HUES64 (cell line): ENCODE data around the gene CTNNBIP1.
A peak's percentile ranks its signal among the peaks of the same experiment; 100 is the strongest.

Experiments used
- H3K27ac ChIP-seq: 2 replicates; pipeline ENCODE4 v1.7.0; 2013; ENCODE audit warnings: low read depth, low read length, inconsistent platforms
- H3K27me3 ChIP-seq: 2 replicates; pipeline ENCODE4 v1.6.1; 2013; ENCODE audit warnings: mild to moderate bottlenecking, low read length; ENCODE audit not compliant: insufficient read depth
- H3K36me3 ChIP-seq: 2 replicates; pipeline ENCODE4 v1.6.1; 2013; ENCODE audit warnings: mild to moderate bottlenecking, low read length; ENCODE audit not compliant: insufficient read depth
- H3K4me1 ChIP-seq: 2 replicates; pipeline ENCODE4 v1.6.1; 2013; ENCODE audit warnings: mild to moderate bottlenecking, low read length, moderate library complexity; ENCODE audit not compliant: insufficient read depth
- H3K4me3 ChIP-seq: 2 replicates; pipeline ENCODE4 v1.5.1; 2013; ENCODE audit warnings: mild to moderate bottlenecking, low read length, moderate library complexity
- H3K9ac ChIP-seq: 2 replicates; pipeline ENCODE4 v1.6.1; 2013; ENCODE audit warnings: mild to moderate bottlenecking, low read depth, low read length
- H3K9me3 ChIP-seq: 2 replicates; pipeline ENCODE4 v1.6.1; 2013; ENCODE audit warnings: low read depth, low read length; ENCODE audit not compliant: insufficient read depth
- WGBS: fragments of 150-250, 120-280 bp; methylation state at CpG from one replicate; pipeline ENCODE4 v1.1.7; 2013; ENCODE audit warnings: missing lambda C conversion rate; 5-methylcytosine and 5-hydroxymethylcytosine counted together

CTNNBIP1 gene

DNA sequence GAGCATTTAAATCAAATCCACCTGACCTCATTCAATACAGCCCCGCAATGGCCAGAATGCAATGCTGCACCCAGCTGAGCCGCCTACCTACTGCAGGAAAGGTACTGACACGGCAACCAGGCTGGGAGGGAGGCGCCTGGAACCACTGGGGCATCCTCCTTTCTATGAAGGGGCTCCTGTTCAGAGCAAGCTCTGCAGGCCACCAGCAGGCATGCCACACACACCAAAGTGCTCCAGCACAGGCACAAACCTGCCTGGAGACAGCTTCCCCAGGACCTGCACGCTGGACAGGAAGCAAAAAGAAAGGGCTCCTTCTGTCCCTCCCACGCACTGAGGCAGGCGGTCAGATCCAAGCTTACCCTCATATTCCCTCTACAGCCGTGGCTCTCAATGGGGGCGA, 21.2 kb downstream of the CTNNBIP1 start:
- Histone ChIP-seq H3K27me3 (no peaks in the 10 kb centered on the region), H3K9me3 (no peaks in the 10 kb centered on the region), H3K9ac (peak overlapping the region; percentile 22; the same call in 1 of the 2 replicates), H3K4me1 (peaks cover 39% of the 10 kb centered on the region), H3K27ac (peak overlapping the region; percentile 7; the same call in 1 of the 2 replicates), H3K36me3 (0 out of 2 replicates have a peak, but pooled peaks cover 5% of the 10 kb centered on the region), H3K4me3 (no peak overlapping the region)
- WGBS: 88% methylated on average over 9 of the region's 9 CpGs

DNA sequence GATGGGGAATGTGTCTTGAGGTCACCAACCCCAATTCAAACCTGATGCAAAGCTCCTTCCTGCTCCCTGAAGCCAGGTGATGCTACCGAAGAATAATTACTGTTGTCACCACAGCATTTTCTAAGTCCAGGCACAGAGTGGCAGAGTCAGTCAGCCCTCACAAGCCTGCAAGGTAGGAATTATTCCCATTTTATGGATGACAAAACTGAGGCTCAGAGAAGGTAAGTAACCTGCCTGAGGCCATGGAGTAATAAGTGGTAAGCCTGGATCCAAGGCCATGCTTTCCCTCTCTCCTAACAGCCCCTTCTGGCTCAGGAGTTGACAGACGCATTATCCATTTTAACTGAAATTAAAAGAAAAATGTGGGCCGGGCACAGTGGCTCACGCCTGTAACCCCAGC, 23.0 kb downstream of the CTNNBIP1 start:
- no peak overlapping the region for H3K4me3 ChIP-seq
- WGBS: 96% methylated on average over 4 of the region's 4 CpGs
- peaks cover 33% of the 10 kb centered on the region for H3K4me1 ChIP-seq

DNA sequence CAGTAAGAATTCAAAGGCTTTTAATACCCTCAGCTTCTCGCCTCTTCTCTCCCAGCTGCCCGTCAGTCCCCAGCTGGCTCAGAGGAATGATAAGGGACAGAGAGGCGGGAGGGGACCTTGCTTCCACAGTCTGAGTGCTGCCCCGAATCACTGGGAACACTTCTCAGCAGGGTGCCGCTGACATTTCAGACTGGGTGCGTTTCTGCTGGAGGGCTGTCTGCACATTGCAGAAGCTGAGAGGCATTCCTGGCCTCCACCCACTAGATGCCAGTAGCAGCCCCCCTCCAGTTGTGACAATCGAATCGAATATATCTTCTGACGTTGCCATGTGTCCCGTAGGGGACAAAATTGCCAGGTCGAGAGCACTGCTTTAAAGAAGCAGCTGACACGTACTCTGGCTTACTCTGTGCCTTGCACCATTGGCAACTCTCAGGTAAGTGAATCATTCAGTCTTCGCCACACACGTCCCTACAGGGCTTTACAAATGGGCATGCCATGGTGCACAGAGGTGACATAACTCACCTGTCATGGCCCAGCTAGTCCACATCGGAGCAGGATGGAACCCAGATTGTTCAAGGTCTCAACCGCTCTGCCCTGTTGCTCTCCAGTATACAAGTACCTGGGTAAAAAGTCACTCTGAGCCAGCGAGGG, 23.9 kb downstream of the CTNNBIP1 start:
- H3K4me3 ChIP-seq: no peak overlapping the region
- H3K27ac ChIP-seq: peak overlapping the region; percentile 5; the same call in 1 of the 2 replicates
- H3K27me3 ChIP-seq: no peaks in the 10 kb centered on the region
- H3K36me3 ChIP-seq: 0 out of 2 replicates have a peak, but pooled peaks cover 5% of the 10 kb centered on the region
- peaks cover 30% of the 10 kb centered on the region for H3K4me1 ChIP-seq
- no peaks in the 10 kb centered on the region for H3K9me3 ChIP-seq
- WGBS: 83% methylated on average over 17 of the region's 17 CpGs
- H3K9ac ChIP-seq: no peak overlapping the region

More for the DNA sequence above, 23.0 kb downstream of the CTNNBIP1 start:
- Histone ChIP-seq H3K27me3 (no peaks in the 10 kb centered on the region), H3K36me3 (0 out of 2 replicates have a peak, but pooled peaks cover 5% of the 10 kb centered on the region), H3K9me3 (no peaks in the 10 kb centered on the region), H3K9ac (no peak overlapping the region), H3K27ac (no peak overlapping the region)

DNA sequence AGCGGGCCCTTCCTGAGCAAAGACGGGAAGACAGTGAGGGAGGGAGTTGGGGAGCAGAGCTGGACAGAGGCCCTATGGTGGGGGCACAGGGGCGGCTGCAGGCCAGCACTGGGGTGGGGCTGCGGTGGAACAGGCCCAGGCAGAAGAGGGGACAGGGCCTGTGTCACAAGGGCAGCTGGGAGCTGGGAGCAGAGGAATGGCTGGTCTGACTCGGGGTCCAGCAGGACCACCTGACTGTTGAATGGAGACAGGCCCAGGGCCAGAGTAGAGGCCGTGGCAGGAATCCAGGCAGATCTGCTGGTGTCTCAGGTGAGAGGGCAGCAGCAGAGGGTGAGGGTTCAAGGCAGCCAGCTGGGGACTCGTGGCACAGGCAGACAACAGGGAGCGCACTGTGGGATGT, 25.3 kb downstream of the CTNNBIP1 start:
- Histone ChIP-seq H3K4me3 (no peak overlapping the region), H3K4me1 (peaks cover 15% of the 10 kb centered on the region; the same call in 1 of the 2 replicates), H3K9me3 (no peaks in the 10 kb centered on the region), H3K9ac (peak overlapping the region; percentile 12; the same call in 1 of the 2 replicates), H3K27ac (no peak overlapping the region), H3K36me3 (0 out of 2 replicates have a peak, but pooled peaks cover 5% of the 10 kb centered on the region), H3K27me3 (no peaks in the 10 kb centered on the region)
- WGBS: 93% methylated on average over 8 of the region's 8 CpGs

DNA sequence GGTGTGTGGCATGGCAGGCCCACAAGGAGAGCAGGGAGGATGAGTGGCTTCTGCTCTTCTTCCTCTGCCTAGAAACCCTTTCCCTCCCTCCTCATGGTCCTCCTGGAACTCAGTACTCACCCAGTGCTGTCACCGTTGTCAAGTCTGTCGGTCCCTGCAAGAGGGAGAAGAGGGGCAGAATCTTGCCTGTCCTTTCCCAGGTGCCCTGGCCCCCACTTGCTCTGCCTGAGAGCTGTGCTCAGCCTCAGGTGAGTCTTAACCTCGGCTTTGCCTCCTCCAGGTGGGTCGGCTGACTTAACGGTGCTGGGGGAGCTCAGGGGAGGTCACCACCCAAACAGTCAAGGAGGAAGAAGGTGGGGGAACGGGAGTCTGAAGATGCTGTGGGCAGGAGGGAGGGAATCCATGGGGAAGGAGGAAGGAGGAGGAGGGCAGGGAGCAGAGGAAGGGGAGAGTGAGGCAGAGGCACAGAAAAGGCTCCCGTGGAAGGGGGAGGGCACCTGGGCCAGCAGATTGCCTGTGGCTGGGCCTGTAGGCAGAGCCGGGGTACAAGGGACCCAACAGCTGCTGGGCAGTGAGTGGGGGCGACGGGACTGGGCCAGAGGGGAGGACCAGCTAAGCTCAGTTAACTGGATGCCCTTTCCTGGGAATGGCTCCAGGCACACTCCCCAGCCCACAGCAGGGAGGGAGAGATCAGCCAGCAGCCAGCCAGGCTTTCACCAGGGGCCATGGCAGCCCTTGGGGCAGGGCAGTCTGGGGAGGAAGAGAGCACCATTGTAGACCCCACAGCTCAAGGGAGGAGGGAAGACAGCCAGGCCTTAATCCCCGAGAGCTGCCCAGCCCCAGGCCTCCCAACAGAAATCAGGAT, 26.3 kb downstream of the CTNNBIP1 start:
- Histone ChIP-seq H3K27me3 (no peaks in the 10 kb centered on the region), H3K9ac (no peak overlapping the region; the same call in 1 of the 2 replicates), H3K27ac (no peak overlapping the region), H3K36me3 (no peaks in the 10 kb centered on the region), H3K4me3 (no peak overlapping the region), H3K4me1 (peaks cover 11% of the 10 kb centered on the region; the same call in 1 of the 2 replicates), H3K9me3 (no peaks in the 10 kb centered on the region)
- 83% methylated on average over 11 of the region's 11 CpGs for WGBS

DNA sequence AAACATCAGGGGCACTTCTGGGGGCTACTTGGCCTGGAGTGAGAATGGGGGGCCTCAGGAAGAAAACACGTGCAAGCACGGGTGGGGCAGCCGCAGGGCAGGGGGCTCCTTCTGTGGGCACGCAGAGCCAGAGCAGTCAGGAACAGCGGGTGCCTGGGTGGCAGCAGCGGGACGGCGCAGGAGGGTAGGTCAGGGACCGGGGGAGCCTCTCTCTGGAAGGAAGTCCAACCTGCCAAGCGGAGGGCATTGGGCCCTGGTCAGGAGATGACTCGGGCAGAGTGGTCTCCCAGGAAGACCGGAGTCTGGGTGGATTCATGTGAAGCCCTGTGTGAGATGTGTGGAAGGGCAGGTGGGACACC, 27.1 kb downstream of the CTNNBIP1 start:
- Histone ChIP-seq H3K9ac (no peak overlapping the region), H3K4me3 (no peak overlapping the region), H3K36me3 (no peaks in the 10 kb centered on the region), H3K27ac (no peak overlapping the region), H3K27me3 (no peaks in the 10 kb centered on the region), H3K4me1 (peaks cover 8% of the 10 kb centered on the region; the same call in 1 of the 2 replicates), H3K9me3 (no peaks in the 10 kb centered on the region)
- 96% methylated on average over 12 of the region's 12 CpGs for whole genome bisulfite sequencing

DNA sequence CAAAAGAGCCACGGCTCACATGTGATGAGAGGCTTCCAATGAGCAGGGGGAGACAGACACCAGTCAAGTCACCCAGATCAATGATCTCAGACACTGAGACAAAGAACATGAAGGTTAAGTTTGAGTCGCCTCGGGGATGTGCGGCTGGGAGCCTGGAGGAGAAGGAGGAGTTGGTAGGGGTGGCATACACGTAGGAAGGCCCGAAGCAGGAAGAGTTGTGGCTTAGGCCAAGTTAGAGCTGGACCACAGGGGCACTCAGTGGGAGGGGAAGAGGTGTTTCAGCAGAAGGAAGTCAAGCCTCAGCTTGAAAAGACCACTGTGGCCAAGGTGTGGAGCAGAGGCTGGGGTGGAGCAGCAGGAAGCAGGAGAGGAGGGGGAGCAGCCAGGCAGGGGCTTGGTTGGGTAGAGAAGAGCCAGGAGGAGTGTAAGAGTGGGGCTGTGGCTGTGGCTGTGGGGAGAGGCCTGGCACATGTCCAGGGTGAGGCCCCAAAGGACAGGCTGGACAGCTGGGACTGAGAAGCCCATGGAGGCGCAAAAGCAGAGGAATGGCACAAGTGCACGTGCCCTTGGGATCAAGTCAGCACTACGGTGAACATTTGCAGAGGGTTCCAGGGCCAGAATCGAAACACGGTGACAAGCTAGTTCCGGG, 27.6 kb downstream of the CTNNBIP1 start:
- no peak overlapping the region for H3K4me3 ChIP-seq

DNA sequence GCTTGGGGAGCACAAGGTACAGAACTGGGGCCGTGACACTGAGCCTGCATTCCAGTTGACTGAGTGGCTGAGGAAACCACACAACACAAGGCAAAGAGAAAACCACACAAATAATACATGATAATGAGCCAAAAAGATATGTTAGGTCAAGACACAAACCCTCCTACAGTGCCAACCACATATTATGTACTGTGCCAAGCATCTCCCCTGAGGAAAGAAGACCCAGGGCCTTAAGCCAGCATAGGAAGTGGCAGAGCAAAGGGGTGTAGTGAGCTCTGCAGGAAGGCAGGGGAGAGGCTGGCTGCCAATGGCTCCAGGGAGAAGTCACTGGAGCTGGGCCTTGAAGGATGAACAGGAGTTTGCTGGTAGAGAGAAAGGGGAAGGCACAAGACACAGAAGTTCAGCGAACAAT, 28.2 kb downstream of the CTNNBIP1 start:
- peaks cover 8% of the 10 kb centered on the region; the same call in 1 of the 2 replicates for H3K4me1 ChIP-seq
- no peaks in the 10 kb centered on the region for H3K36me3 ChIP-seq
- no peak overlapping the region for H3K27ac ChIP-seq
- no peaks in the 10 kb centered on the region for H3K9me3 ChIP-seq
- 95% methylated on average over 2 of the region's 2 CpGs for WGBS
- no peaks in the 10 kb centered on the region for H3K27me3 ChIP-seq
- H3K9ac ChIP-seq: no peak overlapping the region
- H3K4me3 ChIP-seq: no peak overlapping the region

More for the DNA sequence above, 27.6 kb downstream of the CTNNBIP1 start:
- no peaks in the 10 kb centered on the region for H3K27me3 ChIP-seq
- H3K27ac ChIP-seq: no peak overlapping the region
- no peaks in the 10 kb centered on the region for H3K36me3 ChIP-seq
- no peak overlapping the region for H3K9ac ChIP-seq
- 95% methylated on average over 12 of the region's 12 CpGs for whole genome bisulfite sequencing
- peaks cover 8% of the 10 kb centered on the region; the same call in 1 of the 2 replicates for H3K4me1 ChIP-seq
- H3K9me3 ChIP-seq: no peaks in the 10 kb centered on the region

DNA sequence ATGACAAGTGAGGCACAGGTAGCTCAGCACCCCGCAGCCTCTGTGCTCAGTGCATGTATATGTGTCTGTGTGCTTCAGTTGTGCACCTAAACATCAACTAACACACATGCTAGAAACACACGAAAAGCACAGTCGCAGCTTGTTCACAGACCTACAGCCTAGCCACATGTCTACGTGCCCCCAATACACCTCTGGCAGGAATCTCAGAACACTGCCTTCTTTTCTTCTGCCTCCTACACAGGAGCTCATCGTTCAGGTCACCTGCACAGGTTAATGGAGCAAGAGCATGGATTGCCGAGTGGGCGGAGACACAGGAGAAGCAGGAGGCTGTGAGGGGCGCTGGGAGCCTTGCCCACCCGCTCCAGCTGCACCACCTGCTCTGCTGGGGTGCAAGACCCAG, 31.7 kb downstream of the CTNNBIP1 start:
- Histone ChIP-seq H3K9me3 (no peaks in the 10 kb centered on the region), H3K36me3 (no peaks in the 10 kb centered on the region), H3K4me3 (no peak overlapping the region), H3K4me1 (peaks cover 8% of the 10 kb centered on the region; the same call in 1 of the 2 replicates), H3K27me3 (no peaks in the 10 kb centered on the region), H3K27ac (no peak overlapping the region), H3K9ac (no peak overlapping the region)
- WGBS: 85% methylated on average over 9 of the region's 9 CpGs

DNA sequence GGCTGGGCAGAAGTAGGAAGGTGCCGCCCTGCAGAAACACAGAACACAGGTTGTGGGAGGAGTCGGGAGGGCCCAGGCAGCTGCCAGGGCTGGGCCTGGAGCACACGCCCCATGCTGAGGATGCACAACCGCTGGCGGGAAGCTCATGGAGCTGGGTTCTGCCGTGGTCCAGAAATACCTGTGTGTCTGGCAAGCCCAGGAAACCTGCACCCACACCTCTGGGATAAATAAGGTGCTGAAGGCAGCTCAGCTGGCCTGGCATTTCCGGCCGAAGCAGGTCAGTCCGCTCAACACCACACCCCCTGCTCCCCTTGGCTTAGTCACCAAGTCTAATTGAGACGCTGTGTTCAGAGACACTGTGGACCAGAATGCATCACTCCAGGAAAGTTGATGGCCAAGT, 32.1 kb downstream of the CTNNBIP1 start:
- Histone ChIP-seq H3K4me3 (no peak overlapping the region), H3K27ac (no peak overlapping the region), H3K9me3 (no peaks in the 10 kb centered on the region), H3K27me3 (no peaks in the 10 kb centered on the region), H3K9ac (no peak overlapping the region), H3K4me1 (peaks cover 8% of the 10 kb centered on the region; the same call in 1 of the 2 replicates), H3K36me3 (no peaks in the 10 kb centered on the region)
- WGBS: 84% methylated on average over 10 of the region's 10 CpGs

DNA sequence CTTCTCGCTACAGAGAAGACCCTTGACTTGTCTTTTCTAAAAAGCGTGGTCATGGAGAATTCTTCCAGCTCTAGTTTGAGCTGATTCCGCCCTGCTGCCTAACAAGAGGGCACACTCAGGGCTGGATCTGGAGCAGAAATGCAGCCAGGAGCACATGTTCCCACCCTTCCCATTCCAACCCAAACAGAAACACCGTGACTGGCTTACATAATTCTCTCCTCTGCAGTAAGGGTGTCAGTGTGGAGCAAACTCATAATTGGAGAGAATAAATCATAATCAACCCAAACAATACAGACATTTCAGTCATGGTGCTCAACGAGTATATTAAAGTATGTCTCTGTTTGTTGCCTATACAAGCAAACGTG, 34.5 kb downstream of the CTNNBIP1 start:
- H3K9ac ChIP-seq: no peak overlapping the region
- H3K27me3 ChIP-seq: no peaks in the 10 kb centered on the region
- H3K27ac ChIP-seq: no peak overlapping the region
- no peak overlapping the region for H3K4me3 ChIP-seq
- no peaks in the 10 kb centered on the region for H3K36me3 ChIP-seq
- peaks cover 8% of the 10 kb centered on the region; the same call in 1 of the 2 replicates for H3K4me1 ChIP-seq
- H3K9me3 ChIP-seq: no peaks in the 10 kb centered on the region
- 90% methylated on average over 6 of the region's 6 CpGs for WGBS
